Measurements from ENCODE around the gene ABCC11.

The ABCC11 gene

GRCh38 chr16:48235058-48235555 lies 12.2 kb downstream of the ABCC11 start:
- Mint-ChIP-seq H3K27ac (no peak overlapping the region), H3K27me3 (ENCODE audit: low read depth) (peaks cover under 1% of the 10 kb centered on the region), H3K9me3 (peaks cover 8% of the 10 kb centered on the region), H3K36me3 (ENCODE audit: low read depth) (no peaks in the 10 kb centered on the region), H3K4me3 (no peak overlapping the region), H3K4me1 (ENCODE audit: low read depth) (peaks cover 19% of the 10 kb centered on the region)

- Mint-ChIP-seq H3K36me3 (ENCODE audit: low read depth) (no peaks in the 10 kb centered on the region), H3K27ac (no peak overlapping the region), H3K9me3 (peaks cover 3% of the 10 kb centered on the region), H3K4me1 (ENCODE audit: low read depth) (peaks cover 19% of the 10 kb centered on the region), H3K27me3 (ENCODE audit: low read depth) (peaks cover 5% of the 10 kb centered on the region), H3K4me3 (no peak overlapping the region)
Measured at GRCh38 chr16:48234630-48235029, 12.7 kb downstream of the ABCC11 start.

GRCh38 chr16:48232493-48233040 lies 14.8 kb downstream of the ABCC11 start:
- Mint-ChIP-seq H3K27ac (peak overlapping the region; percentile 56), H3K27me3 (ENCODE audit: low read depth) (peaks cover 5% of the 10 kb centered on the region), H3K9me3 (no peaks in the 10 kb centered on the region), H3K4me3 (no peak overlapping the region), H3K4me1 (ENCODE audit: low read depth) (peaks cover 19% of the 10 kb centered on the region), H3K36me3 (ENCODE audit: low read depth) (no peaks in the 10 kb centered on the region)

DNA sequence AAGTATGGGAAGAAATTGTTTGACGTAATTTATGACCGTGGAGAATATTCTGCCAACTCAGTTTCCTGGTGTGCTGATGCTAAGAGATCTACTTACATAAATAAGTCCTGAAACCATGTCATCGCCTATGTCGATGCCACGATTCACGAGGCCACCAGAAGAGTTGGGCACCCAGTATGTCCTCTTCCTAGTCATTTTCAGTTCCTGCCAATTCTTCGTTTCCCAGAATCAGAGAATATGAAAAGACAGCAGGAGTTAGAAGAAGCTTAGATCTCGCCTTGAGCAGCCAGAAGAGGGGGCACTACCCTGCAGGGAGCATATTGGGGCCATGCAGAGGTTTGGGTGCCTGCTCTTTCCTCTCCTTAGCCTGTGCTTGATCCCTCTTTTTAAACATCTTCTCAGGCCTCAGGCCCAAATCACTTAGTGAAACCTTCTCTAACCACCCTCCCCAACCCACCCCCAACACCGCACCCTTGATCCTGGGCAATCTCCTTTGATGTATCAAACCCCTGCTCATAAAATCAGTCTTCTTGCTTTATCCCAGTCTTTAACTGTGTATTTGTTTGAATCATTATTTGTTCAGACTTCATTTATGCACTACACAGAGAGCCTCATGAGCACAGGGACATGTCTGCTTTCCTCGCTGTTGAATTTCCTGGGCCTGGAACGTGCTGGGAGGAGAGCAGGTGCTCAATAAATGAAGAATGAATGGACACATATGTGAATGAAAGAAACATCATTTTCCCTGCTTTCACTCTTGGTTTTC lies 15.4 kb downstream of the ABCC11 start:
- Mint-ChIP-seq H3K4me1 (ENCODE audit: low read depth) (peaks cover 19% of the 10 kb centered on the region), H3K27me3 (ENCODE audit: low read depth) (peaks cover 5% of the 10 kb centered on the region), H3K36me3 (ENCODE audit: low read depth) (no peaks in the 10 kb centered on the region), H3K9me3 (no peaks in the 10 kb centered on the region), H3K27ac (peak overlapping the region; percentile 56), H3K4me3 (no peak overlapping the region)

GRCh38 chr16:48225456-48225855 lies 21.9 kb downstream of the ABCC11 start:
- Mint-ChIP-seq H3K27ac (no peak overlapping the region), H3K9me3 (no peaks in the 10 kb centered on the region), H3K4me3 (no peak overlapping the region), H3K4me1 (ENCODE audit: low read depth) (no peaks in the 10 kb centered on the region), H3K27me3 (ENCODE audit: low read depth) (peaks cover 8% of the 10 kb centered on the region), H3K36me3 (ENCODE audit: low read depth) (no peaks in the 10 kb centered on the region)

DNA sequence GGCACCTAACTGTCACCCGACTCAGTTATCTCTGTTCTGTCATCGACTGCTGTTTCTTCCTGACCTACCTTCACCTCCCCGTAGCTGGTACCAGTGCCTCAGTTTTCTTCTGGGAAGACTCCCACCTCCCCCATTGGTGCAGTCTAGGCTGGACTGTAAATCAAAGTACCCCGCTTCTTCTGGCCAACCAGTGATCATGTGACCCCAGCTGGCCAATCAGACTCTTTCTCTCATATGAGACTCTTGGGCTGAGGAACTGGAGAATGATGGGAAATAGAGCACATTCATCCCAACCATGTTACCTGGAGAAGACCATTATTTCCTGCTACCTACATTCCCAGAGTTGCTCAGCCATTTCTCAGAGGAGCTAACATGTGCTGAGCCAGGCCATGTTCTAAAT lies 23.8 kb downstream of the ABCC11 start:
- H3K4me1 Mint-ChIP-seq (ENCODE audit: low read depth): no peaks in the 10 kb centered on the region
- peaks cover 3% of the 10 kb centered on the region for H3K27me3 Mint-ChIP-seq (ENCODE audit: low read depth)
- H3K9me3 Mint-ChIP-seq: no peaks in the 10 kb centered on the region
- no peak overlapping the region for H3K4me3 Mint-ChIP-seq
- no peaks in the 10 kb centered on the region for H3K36me3 Mint-ChIP-seq (ENCODE audit: low read depth)
- no peak overlapping the region for H3K27ac Mint-ChIP-seq

GRCh38 chr16:48220891-48221290 lies 26.4 kb downstream of the ABCC11 start:
- H3K4me1 Mint-ChIP-seq (ENCODE audit: low read depth): no peaks in the 10 kb centered on the region
- H3K27me3 Mint-ChIP-seq (ENCODE audit: low read depth): peaks cover 3% of the 10 kb centered on the region
- H3K36me3 Mint-ChIP-seq (ENCODE audit: low read depth): no peaks in the 10 kb centered on the region
- H3K9me3 Mint-ChIP-seq: no peaks in the 10 kb centered on the region
- H3K4me3 Mint-ChIP-seq: no peak overlapping the region
- no peak overlapping the region for H3K27ac Mint-ChIP-seq

DNA sequence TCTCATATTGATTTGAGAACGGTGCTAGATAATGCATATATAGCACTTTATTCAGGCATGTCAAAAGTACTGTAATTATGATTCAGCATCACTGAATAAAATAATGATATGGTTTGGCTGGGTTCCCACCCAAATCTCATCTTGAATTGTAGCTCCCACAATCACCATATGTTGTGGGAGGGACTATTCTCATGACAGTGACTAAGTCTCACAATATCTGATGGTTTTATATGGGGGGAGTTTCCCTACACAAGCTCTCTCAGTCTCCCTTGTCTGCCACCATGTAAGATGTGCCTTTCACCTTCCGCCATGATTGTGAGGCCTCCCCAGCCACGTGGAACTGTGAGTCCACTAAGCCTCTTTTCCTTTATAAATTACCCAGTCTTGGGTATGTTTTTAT lies 28.9 kb downstream of the ABCC11 start:
- Mint-ChIP-seq H3K36me3 (ENCODE audit: low read depth) (no peaks in the 10 kb centered on the region), H3K9me3 (no peaks in the 10 kb centered on the region), H3K27ac (no peak overlapping the region), H3K4me1 (ENCODE audit: low read depth) (no peaks in the 10 kb centered on the region), H3K4me3 (no peak overlapping the region), H3K27me3 (ENCODE audit: low read depth) (peaks cover 4% of the 10 kb centered on the region)

- Mint-ChIP-seq H3K4me3 (no peak overlapping the region), H3K4me1 (ENCODE audit: low read depth) (no peaks in the 10 kb centered on the region), H3K36me3 (ENCODE audit: low read depth) (no peaks in the 10 kb centered on the region), H3K27me3 (ENCODE audit: low read depth) (peaks cover 3% of the 10 kb centered on the region), H3K9me3 (no peaks in the 10 kb centered on the region), H3K27ac (no peak overlapping the region)
Measured at GRCh38 chr16:48217708-48218107, 29.6 kb downstream of the ABCC11 start.

GRCh38 chr16:48215738-48216137 lies 31.6 kb downstream of the ABCC11 start:
- no peaks in the 10 kb centered on the region for H3K9me3 Mint-ChIP-seq

DNA sequence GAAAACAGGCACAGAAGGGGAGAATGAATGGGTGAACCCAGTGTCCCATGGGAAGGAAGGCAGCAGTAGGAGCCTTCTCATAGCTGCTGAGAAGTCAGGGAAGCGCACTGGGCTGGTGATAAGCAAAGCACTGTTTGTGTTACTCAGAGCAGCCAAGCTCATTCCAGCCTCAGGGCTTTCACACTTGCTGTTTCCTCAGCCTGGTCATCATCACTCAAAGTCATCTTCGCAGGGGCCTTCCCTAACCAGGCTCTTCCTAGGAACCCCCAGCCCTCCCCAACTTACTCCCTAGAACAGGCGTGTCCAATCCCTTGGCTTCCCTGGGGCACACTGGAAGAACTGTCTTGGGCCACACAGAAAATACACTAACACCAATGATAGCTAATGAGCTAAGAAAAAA lies 35.3 kb downstream of the ABCC11 start:
- Mint-ChIP-seq H3K9me3 (no peaks in the 10 kb centered on the region), H3K27me3 (ENCODE audit: low read depth) (peaks cover 3% of the 10 kb centered on the region), H3K36me3 (ENCODE audit: low read depth) (no peaks in the 10 kb centered on the region), H3K4me3 (no peak overlapping the region), H3K27ac (no peak overlapping the region), H3K4me1 (ENCODE audit: low read depth) (no peaks in the 10 kb centered on the region)

More at GRCh38 chr16:48215738-48216137, 31.6 kb downstream of the ABCC11 start:
- Mint-ChIP-seq H3K36me3 (ENCODE audit: low read depth) (no peaks in the 10 kb centered on the region), H3K4me1 (ENCODE audit: low read depth) (no peaks in the 10 kb centered on the region), H3K27me3 (ENCODE audit: low read depth) (peaks cover 3% of the 10 kb centered on the region), H3K4me3 (no peak overlapping the region), H3K27ac (no peak overlapping the region)

- Mint-ChIP-seq H3K4me3 (no peak overlapping the region), H3K27me3 (ENCODE audit: low read depth) (peaks cover 3% of the 10 kb centered on the region), H3K36me3 (ENCODE audit: low read depth) (no peaks in the 10 kb centered on the region), H3K4me1 (ENCODE audit: low read depth) (no peaks in the 10 kb centered on the region), H3K9me3 (no peaks in the 10 kb centered on the region), H3K27ac (no peak overlapping the region)
Measured at GRCh38 chr16:48210747-48211146, 36.6 kb downstream of the ABCC11 start.

DNA sequence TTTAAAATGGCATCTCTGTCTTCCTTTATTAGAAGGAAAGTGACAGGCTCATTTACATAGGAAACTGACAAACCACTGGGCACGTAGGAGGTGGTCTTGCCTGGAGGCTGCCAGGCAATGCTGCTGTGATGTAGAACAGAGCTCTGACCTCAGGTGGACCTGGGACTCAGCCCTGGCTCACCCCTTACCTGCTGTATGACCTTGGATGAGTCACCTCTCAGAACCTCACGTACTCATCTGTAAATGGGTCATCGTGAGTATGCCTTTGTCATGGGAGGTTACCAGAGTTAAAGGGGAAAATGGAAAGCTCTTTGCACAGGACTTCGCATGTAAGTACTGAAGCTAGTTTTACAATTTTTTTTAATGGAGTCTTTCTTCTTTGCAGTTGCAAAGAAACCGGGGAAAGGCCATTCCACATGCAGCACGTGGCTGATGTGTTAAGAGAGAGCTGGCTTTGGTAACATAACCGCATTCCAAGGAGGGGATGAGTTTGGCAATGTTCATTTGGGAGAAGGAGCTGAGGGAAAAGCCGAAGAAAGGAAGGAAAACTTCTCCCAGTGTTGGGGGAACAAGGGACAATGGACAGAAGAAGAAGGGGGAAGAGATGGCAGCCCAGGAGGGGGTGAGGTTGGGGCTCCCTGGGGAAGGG lies 40.6 kb downstream of the ABCC11 start:
- no peaks in the 10 kb centered on the region for H3K36me3 Mint-ChIP-seq (ENCODE audit: low read depth)
- H3K27me3 Mint-ChIP-seq (ENCODE audit: low read depth): peaks cover 2% of the 10 kb centered on the region
- no peak overlapping the region for H3K4me3 Mint-ChIP-seq
- H3K9me3 Mint-ChIP-seq: no peaks in the 10 kb centered on the region
- H3K27ac Mint-ChIP-seq: no peak overlapping the region
- H3K4me1 Mint-ChIP-seq (ENCODE audit: low read depth): no peaks in the 10 kb centered on the region

DNA sequence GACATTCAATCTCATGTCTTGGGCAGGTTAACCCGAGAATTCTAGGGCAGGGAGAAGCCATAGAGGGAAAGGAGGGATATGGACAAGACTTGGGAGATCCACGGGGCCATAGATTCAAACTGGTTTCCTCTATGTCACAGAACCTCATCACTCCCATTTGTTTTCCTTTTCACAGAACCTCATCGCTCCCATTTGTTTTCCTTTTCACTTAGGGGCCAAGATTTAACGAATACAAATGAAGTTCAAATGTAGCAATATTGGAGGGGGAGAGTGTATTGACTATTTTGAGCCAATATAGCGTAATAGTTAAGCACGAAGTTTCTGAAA lies 42.6 kb downstream of the ABCC11 start:
- Mint-ChIP-seq H3K27me3 (ENCODE audit: low read depth) (peaks cover 5% of the 10 kb centered on the region), H3K36me3 (ENCODE audit: low read depth) (no peaks in the 10 kb centered on the region), H3K9me3 (no peaks in the 10 kb centered on the region), H3K4me1 (ENCODE audit: low read depth) (no peaks in the 10 kb centered on the region), H3K4me3 (no peak overlapping the region), H3K27ac (no peak overlapping the region)

All from T-helper 1 cell treated with Interleukin-12 subunit alpha and Interleukin-12 subunit beta and Interleukin-4 antibody, amounts not matched to agents 30 μg/mL and 1 μg/mL, for 36 hours (primary cell).